Measurements from ENCODE around the gene CPLX3. TPM values are rescaled to one million over a fixed set of nuclear protein-coding genes. Genes with fewer than 3 reads are reported as not detected.

CPLX3 gene
- total and polyA plus RNA-seq, 10 of the 15 experiments (the other 5 are each of a cell fraction or from before 2014, with no cell fraction given), result 0.02 to 0.04 TPM; not detected in 8

DNA sequence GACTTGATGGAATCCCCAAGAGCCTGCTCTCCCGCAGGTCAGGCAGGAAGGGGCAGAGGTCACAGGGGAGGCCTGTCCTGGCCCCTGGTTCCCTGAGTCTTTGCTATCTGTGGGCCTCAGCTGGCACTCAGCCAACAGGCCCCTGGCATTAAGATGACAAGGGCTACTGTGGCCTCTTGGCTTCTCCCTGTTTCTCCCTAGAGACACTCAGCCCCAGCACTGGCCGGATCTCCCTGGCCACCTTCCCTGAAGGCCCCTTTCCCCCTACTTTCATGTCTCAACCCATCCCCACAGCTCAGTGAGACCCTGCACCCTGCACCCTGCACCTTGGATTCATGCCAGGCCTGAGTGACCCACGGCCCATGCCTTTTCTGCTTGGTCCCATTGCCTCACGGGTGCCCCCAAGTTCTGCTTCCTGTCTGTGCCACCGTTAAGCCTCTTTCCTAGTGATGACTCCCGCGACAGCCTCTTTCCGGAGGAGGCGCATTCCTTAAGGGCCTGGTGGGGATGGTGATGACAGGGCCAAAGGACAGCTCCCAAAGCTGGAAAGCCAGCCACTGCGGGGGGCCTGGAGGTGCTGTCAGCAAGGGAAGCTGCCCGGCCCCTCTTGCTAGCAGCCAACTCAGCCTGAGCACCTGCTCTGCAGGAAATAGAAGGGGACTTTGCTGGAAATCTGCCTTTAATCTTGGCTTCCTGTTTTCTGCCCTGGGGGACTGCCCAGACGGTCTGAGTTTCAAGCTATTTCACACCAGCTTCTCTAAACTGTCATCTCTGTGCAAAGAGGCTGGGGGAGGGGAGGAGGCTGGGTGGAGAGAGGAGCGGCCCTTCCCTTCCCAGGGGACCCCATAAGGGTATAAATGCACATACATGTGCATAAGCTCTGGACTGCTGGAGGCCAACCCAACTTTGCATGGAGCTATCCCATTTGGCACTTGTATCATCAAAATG, 49.3 kb upstream of the CPLX3 start (continued):
- TF ChIP-seq CREM (IDR thresholded peaks at IDR 0.05; ENCODE audit: low read depth) (peak; percentile 73; the same call in 1 of the 2 replicates), KAT2A (conservative IDR thresholded peaks at IDR 0.05; ENCODE audit: control insufficient read depth, low read depth, low read length) (no peak), SMAD5 (IDR thresholded peaks at IDR 0.05; ENCODE audit: low read depth) (no peak), JUNB (IDR thresholded peaks at IDR 0.05) (no peak), TCF7 (IDR thresholded peaks at IDR 0.05; ENCODE audit: borderline replicate concordance) (no peak; the same call in 1 of the 2 replicates), HDAC2 (IDR thresholded peaks at IDR 0.05) (no peak), ASH2L (IDR thresholded peaks at IDR 0.05; ENCODE audit: borderline replicate concordance, low read depth) (no peak), ESRRA (IDR thresholded peaks at IDR 0.05; ENCODE audit: low read length) (no peak), MXI1 (IDR thresholded peaks at IDR 0.05; ENCODE audit: low read depth, low read length) (no peak; the same call in 1 of the 2 replicates), SMAD1 (IDR thresholded peaks at IDR 0.05; ENCODE audit: low read depth, partially characterized antibody) (peak; percentile 88), SMARCA5 (IDR thresholded peaks at IDR 0.05) (no peak), BCL11A (IDR thresholded peaks at IDR 0.05; ENCODE audit: low read depth, low read length) (peak; percentile 42; the same call in 1 of the 2 replicates), MEF2B (IDR thresholded peaks at IDR 0.05; ENCODE audit: partially characterized antibody, poor library complexity, severe bottlenecking) (peak; percentile 98), SUZ12 (IDR thresholded peaks at IDR 0.05; ENCODE audit: unreplicated experiment) (no peak), NBN (IDR thresholded peaks at IDR 0.05) (0 out of 2 replicates have a peak, but pooled peaks have one; percentile 50), POLR2AphosphoS2 (IDR thresholded peaks at IDR 0.05; ENCODE audit: low read depth, low read length) (no peak), IRF4 (IDR thresholded peaks at IDR 0.05; ENCODE audit: low read depth, low read length) (no peak), RUNX3 (IDR thresholded peaks at IDR 0.05; ENCODE audit: low read length) (no peak), HCFC1 (IDR thresholded peaks at IDR 0.05; ENCODE audit: low read length) (no peak), PAX8 (IDR thresholded peaks at IDR 0.05) (no peak)
- TF ChIP-seq, protein P1, sequence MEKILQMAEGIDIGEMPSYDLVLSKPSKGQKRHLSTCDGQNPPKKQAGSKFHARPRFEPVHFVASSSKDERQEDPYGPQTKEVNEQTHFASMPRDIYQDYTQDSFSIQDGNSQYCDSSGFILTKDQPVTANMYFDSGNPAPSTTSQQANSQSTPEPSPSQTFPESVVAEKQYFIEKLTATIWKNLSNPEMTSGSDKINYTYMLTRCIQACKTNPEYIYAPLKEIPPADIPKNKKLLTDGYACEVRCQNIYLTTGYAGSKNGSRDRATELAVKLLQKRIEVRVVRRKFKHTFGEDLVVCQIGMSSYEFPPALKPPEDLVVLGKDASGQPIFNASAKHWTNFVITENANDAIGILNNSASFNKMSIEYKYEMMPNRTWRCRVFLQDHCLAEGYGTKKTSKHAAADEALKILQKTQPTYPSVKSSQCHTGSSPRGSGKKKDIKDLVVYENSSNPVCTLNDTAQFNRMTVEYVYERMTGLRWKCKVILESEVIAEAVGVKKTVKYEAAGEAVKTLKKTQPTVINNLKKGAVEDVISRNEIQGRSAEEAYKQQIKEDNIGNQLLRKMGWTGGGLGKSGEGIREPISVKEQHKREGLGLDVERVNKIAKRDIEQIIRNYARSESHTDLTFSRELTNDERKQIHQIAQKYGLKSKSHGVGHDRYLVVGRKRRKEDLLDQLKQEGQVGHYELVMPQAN (conservative IDR thresholded peaks at IDR 0.05), result peak; percentile 34; the same call in 1 of the 2 replicates
- TF ChIP-seq, protein P2, sequence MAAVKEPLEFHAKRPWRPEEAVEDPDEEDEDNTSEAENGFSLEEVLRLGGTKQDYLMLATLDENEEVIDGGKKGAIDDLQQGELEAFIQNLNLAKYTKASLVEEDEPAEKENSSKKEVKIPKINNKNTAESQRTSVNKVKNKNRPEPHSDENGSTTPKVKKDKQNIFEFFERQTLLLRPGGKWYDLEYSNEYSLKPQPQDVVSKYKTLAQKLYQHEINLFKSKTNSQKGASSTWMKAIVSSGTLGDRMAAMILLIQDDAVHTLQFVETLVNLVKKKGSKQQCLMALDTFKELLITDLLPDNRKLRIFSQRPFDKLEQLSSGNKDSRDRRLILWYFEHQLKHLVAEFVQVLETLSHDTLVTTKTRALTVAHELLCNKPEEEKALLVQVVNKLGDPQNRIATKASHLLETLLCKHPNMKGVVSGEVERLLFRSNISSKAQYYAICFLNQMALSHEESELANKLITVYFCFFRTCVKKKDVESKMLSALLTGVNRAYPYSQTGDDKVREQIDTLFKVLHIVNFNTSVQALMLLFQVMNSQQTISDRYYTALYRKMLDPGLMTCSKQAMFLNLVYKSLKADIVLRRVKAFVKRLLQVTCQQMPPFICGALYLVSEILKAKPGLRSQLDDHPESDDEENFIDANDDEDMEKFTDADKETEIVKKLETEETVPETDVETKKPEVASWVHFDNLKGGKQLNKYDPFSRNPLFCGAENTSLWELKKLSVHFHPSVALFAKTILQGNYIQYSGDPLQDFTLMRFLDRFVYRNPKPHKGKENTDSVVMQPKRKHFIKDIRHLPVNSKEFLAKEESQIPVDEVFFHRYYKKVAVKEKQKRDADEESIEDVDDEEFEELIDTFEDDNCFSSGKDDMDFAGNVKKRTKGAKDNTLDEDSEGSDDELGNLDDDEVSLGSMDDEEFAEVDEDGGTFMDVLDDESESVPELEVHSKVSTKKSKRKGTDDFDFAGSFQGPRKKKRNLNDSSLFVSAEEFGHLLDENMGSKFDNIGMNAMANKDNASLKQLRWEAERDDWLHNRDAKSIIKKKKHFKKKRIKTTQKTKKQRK (IDR thresholded peaks at IDR 0.05; ENCODE audit: low read depth, low read length), result no peak
- TF ChIP-seq, protein P3, sequence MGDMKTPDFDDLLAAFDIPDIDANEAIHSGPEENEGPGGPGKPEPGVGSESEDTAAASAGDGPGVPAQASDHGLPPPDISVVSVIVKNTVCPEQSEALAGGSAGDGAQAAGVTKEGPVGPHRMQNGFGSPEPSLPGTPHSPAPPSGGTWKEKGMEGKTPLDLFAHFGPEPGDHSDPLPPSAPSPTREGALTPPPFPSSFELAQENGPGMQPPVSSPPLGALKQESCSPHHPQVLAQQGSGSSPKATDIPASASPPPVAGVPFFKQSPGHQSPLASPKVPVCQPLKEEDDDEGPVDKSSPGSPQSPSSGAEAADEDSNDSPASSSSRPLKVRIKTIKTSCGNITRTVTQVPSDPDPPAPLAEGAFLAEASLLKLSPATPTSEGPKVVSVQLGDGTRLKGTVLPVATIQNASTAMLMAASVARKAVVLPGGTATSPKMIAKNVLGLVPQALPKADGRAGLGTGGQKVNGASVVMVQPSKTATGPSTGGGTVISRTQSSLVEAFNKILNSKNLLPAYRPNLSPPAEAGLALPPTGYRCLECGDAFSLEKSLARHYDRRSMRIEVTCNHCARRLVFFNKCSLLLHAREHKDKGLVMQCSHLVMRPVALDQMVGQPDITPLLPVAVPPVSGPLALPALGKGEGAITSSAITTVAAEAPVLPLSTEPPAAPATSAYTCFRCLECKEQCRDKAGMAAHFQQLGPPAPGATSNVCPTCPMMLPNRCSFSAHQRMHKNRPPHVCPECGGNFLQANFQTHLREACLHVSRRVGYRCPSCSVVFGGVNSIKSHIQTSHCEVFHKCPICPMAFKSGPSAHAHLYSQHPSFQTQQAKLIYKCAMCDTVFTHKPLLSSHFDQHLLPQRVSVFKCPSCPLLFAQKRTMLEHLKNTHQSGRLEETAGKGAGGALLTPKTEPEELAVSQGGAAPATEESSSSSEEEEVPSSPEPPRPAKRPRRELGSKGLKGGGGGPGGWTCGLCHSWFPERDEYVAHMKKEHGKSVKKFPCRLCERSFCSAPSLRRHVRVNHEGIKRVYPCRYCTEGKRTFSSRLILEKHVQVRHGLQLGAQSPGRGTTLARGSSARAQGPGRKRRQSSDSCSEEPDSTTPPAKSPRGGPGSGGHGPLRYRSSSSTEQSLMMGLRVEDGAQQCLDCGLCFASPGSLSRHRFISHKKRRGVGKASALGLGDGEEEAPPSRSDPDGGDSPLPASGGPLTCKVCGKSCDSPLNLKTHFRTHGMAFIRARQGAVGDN (IDR thresholded peaks at IDR 0.05), result peak; percentile 82

Data from GM12878 (cell line).